BLaER1 (cell line): ENCODE measurements around the gene COL23A1.
A peak's percentile ranks its signal among the peaks of the same experiment; 100 is the strongest.

ENCODE experiments used
- H3K27ac ChIP-seq: shearing (Covaris generic); formaldehyde crosslinking; 2 replicates; pipeline ENCODE4 v1.8.1; 2022
- H3K27me3 ChIP-seq: shearing (Covaris generic); formaldehyde crosslinking; 2 replicates; pipeline ENCODE4 v1.8.1; 2022
- H3K36me3 ChIP-seq: shearing (Covaris generic); formaldehyde crosslinking; 2 replicates; pipeline ENCODE4 v1.8.1; 2022
- H3K4me1 ChIP-seq: shearing (Covaris generic); formaldehyde crosslinking; 2 replicates; pipeline ENCODE4 v1.8.1; 2022
- H3K4me2 ChIP-seq: shearing (Covaris generic); formaldehyde crosslinking; 2 replicates; pipeline ENCODE4 v1.8.1; 2022
- H3K4me3 ChIP-seq: shearing (Covaris generic); formaldehyde crosslinking; 2 replicates; pipeline ENCODE4 v1.8.1; 2022
- H3K9ac ChIP-seq: shearing (Covaris generic); formaldehyde crosslinking; 2 replicates; pipeline ENCODE4 v1.8.1; 2022
- H3K9me3 ChIP-seq: shearing (Covaris generic); formaldehyde crosslinking; 2 replicates; pipeline ENCODE4 v1.8.1; 2022
- H4K20me1 ChIP-seq: shearing (Covaris generic); formaldehyde crosslinking; 2 replicates; pipeline ENCODE4 v1.8.1; 2022
- Cebpa-rat ChIP-seq: shearing (Covaris generic); IDR thresholded peaks from 2 replicates; pipeline ENCODE4 v1.8.1; 2022

The COL23A1 gene

GRCh38 chr5:178590141-178590923, at the start of gene COL23A1:
Gene COL23A1 (minus strand): TSS chr5:178590393.
- Histone ChIP-seq H3K4me3 (peak within 1 kb of the TSS; percentile 70), H3K27ac (no peak within 1 kb of the TSS), H4K20me1 (peaks cover 54% of the 10 kb centered on the region), H3K4me2 (peak within 1 kb of the TSS; percentile 99), H3K4me1 (peaks cover 19% of the 10 kb centered on the region), H3K36me3 (peaks cover 7% of the 10 kb centered on the region; the same call in 1 of the 2 replicates), H3K27me3 (peaks cover 58% of the 10 kb centered on the region), H3K9ac (peak within 1 kb of the TSS; percentile 48; the same call in 1 of the 2 replicates), H3K9me3 (peaks cover 18% of the 10 kb centered on the region)
- no peak for TF ChIP-seq Cebpa-rat

GRCh38 chr5:178637356-178638074, 47.3 kb upstream of the COL23A1 start:
- H3K27ac ChIP-seq = no peak overlapping the region
- TF ChIP-seq Cebpa-rat = no peak
- H4K20me1 ChIP-seq = no peaks in the 10 kb centered on the region
- no peak overlapping the region for H3K9ac ChIP-seq
- no peak overlapping the region for H3K4me2 ChIP-seq
- no peak overlapping the region for H3K4me3 ChIP-seq
- no peaks in the 10 kb centered on the region for H3K4me1 ChIP-seq
- H3K36me3 ChIP-seq = no peaks in the 10 kb centered on the region
- no peaks in the 10 kb centered on the region for H3K27me3 ChIP-seq
- no peaks in the 10 kb centered on the region; the same call in 1 of the 2 replicates for H3K9me3 ChIP-seq

GRCh38 chr5:178632285-178632684, 42.1 kb upstream of the COL23A1 start:
- Histone ChIP-seq H3K27me3 (no peaks in the 10 kb centered on the region), H3K36me3 (no peaks in the 10 kb centered on the region), H3K4me1 (peaks cover 9% of the 10 kb centered on the region; the same call in 1 of the 2 replicates), H3K4me3 (no peak overlapping the region), H3K9ac (no peak overlapping the region), H3K27ac (no peak overlapping the region), H3K4me2 (no peak overlapping the region), H4K20me1 (no peaks in the 10 kb centered on the region), H3K9me3 (no peaks in the 10 kb centered on the region)
- no peak for TF ChIP-seq Cebpa-rat

GRCh38 chr5:178630951-178631350, 40.8 kb upstream of the COL23A1 start:
- Histone ChIP-seq H3K9ac (no peak overlapping the region), H3K27ac (no peak overlapping the region), H3K4me1 (peaks cover 10% of the 10 kb centered on the region; the same call in 1 of the 2 replicates), H3K36me3 (no peaks in the 10 kb centered on the region), H3K4me3 (no peak overlapping the region), H4K20me1 (peaks cover 5% of the 10 kb centered on the region), H3K4me2 (no peak overlapping the region), H3K9me3 (no peaks in the 10 kb centered on the region), H3K27me3 (no peaks in the 10 kb centered on the region)
- TF ChIP-seq Cebpa-rat = no peak

GRCh38 chr5:178630475-178630930, 40.3 kb upstream of the COL23A1 start:
- Histone ChIP-seq H3K4me3 (no peak overlapping the region), H3K9ac (no peak overlapping the region), H3K36me3 (no peaks in the 10 kb centered on the region), H3K4me2 (no peak overlapping the region), H3K27ac (no peak overlapping the region), H3K27me3 (no peaks in the 10 kb centered on the region), H3K4me1 (peaks cover 10% of the 10 kb centered on the region; the same call in 1 of the 2 replicates), H4K20me1 (peaks cover 9% of the 10 kb centered on the region), H3K9me3 (no peaks in the 10 kb centered on the region)
- TF ChIP-seq Cebpa-rat = no peak

- Histone ChIP-seq H3K36me3 (peaks cover 13% of the 10 kb centered on the region), H3K4me2 (peak overlapping the region; percentile 58), H3K27ac (peak overlapping the region; percentile 70), H4K20me1 (peaks cover 33% of the 10 kb centered on the region), H3K9ac (peak overlapping the region; percentile 71; the same call in 1 of the 2 replicates), H3K9me3 (no peaks in the 10 kb centered on the region), H3K4me3 (peak overlapping the region; percentile 78), H3K27me3 (no peaks in the 10 kb centered on the region), H3K4me1 (peaks cover 28% of the 10 kb centered on the region)
- TF ChIP-seq Cebpa-rat = no peak
Observed at GRCh38 chr5:178627259-178627598, 37.0 kb upstream of the COL23A1 start.

GRCh38 chr5:178626484-178627258, 36.5 kb upstream of the COL23A1 start, which contains the start of gene CLK4:
Gene CLK4 (minus strand): TSS chr5:178627050. CDS start chr5:178623416, 3,634 bp downstream.
- peak within 1 kb of the TSS; percentile 88 for H3K27ac ChIP-seq
- TF ChIP-seq Cebpa-rat = no peak

GRCh38 chr5:178625679-178626483, 35.7 kb upstream of the COL23A1 start:
- Histone ChIP-seq H3K9me3 (no peaks in the 10 kb centered on the region), H4K20me1 (peaks cover 33% of the 10 kb centered on the region), H3K4me1 (peaks cover 28% of the 10 kb centered on the region), H3K27ac (peak overlapping the region; percentile 88), H3K9ac (peak overlapping the region; percentile 91), H3K27me3 (no peaks in the 10 kb centered on the region), H3K4me2 (peak overlapping the region; percentile 88), H3K36me3 (peaks cover 25% of the 10 kb centered on the region), H3K4me3 (peak overlapping the region; percentile 78)
- TF ChIP-seq Cebpa-rat = no peak

More at GRCh38 chr5:178626484-178627258, 36.5 kb upstream of the COL23A1 start, which contains the start of gene CLK4:
- no peaks in the 10 kb centered on the region for H3K27me3 ChIP-seq
- H3K36me3 ChIP-seq = peaks cover 18% of the 10 kb centered on the region
- H3K9ac ChIP-seq = peak within 1 kb of the TSS; percentile 91
- peaks cover 28% of the 10 kb centered on the region for H3K4me1 ChIP-seq
- H4K20me1 ChIP-seq = peaks cover 33% of the 10 kb centered on the region
- peak within 1 kb of the TSS; percentile 88 for H3K4me2 ChIP-seq
- peak within 1 kb of the TSS; percentile 78 for H3K4me3 ChIP-seq
- H3K9me3 ChIP-seq = no peaks in the 10 kb centered on the region
